Bronchus fibroblast of lung (primary cell): ENCODE measurements around the gene ACP1. TPM values are rescaled to one million over a fixed set of nuclear protein-coding genes. Genes with fewer than 3 reads are reported as not detected.

Experiments
- total RNA-seq: library from RNA; depleted of rRNA; stranded (reverse); fragments of >200 nt; gene quantifications from 2 replicates; pipeline ENCODE4 v1.2.3, GENCODE V29; 2015

The ACP1 gene
- 64.4 and 88.4 TPM in 2 replicates for total RNA-seq

GRCh38 chr2:264493-265468, at the start of gene ACP1:
TSS of gene ACP1 (plus strand) at chr2:264947. CDS start at chr2:264965, 18 bp downstream.

GRCh38 chr2:263774-264492, 814 bp upstream of the ACP1 start, which contains the start of gene SH3YL1:
TSS of gene SH3YL1 (minus strand) at chr2:264032. CDS start at chr2:263984, 48 bp downstream.

GRCh38 chr2:287911-288757, 23.4 kb downstream of the ACP1 start, which contains the start of gene ALKAL2:
TSS of gene ALKAL2 (minus strand) at chr2:288091. CDS start at chr2:287835, 256 bp downstream.

Other genes with a start within 250 kb of the ACP1 start
- gene FAM110C, start 218.4 kb upstream of the ACP1 start, total RNA-seq: not detected in 2 replicates
- 10.6 and 16.3 TPM in 2 replicates for gene SH3YL1, start 915 bp upstream of the ACP1 start, total RNA-seq
- not detected in 2 replicates for gene ALKAL2, start 23.1 kb downstream of the ACP1 start, total RNA-seq